GM10266 (cell line): ENCODE results near the gene CSK.

Experiments
- DNase-seq: peaks from one replicate; pipeline ENCODE4 v3.0.0; 2012; ENCODE audit errors: extremely low spot score
- CTCF ChIP-seq: IDR thresholded peaks from 2 replicates; pipeline ENCODE4 v1.5.1; 2012; ENCODE audit warnings: mild to moderate bottlenecking, low read depth; ENCODE audit not compliant: control insufficient read depth, insufficient read depth; ENCODE audit errors: missing control alignments

Gene CSK

DNA sequence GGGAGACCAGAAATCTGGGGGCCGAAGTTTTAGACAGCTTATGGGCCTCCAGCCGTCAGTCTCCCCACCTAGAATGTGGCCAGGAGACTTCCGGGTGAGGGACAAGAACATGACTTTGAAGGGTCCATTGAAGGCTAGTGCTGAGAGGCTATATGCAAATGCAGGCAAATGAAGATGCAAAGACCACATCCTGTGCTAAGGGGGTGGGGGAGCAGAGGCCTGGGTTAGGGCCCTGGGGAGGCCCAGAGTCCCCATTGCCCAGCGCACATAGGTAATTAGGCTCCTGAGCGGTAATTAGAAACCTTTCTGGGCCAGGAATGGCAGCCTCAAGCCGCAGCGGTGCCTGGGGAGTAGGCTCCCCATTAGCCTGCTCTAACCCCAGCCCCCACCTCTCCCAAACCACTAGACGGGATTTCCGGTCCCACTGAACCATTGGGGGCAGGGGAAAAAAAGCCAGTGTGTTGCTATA is 6.8 kb downstream of the CSK start:
- DNase-seq, result peak; percentile 73

DNA sequence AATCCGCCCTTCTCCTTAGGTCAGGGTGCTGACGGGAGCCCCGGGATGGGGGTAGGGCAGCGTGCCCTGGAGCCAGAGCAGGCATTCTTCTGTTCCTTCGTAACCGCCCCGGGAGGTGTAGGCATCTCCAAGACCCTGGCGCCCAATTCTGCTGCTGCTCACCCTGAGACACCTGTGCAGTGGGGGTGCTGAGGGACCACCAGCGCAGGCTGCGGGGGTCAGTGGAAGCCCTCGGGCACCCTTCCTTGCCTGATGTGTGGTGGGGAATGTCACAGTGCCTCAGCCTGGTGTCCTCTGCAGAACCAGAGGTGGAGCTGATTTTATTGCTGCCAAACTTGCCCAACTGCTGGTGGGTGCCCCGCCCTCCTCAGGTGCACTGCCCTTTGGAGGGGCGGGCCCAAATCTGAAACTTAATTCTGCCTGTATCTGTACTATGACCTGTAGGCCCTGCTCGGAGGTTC is 7.3 kb downstream of the CSK start:
- no peak for DNase-seq

More for the DNA sequence above, 6.8 kb downstream of the CSK start:
- TF ChIP-seq CTCF, result no peak

GRCh38 chr15:74789741-74790079 is 7.8 kb downstream of the CSK start:
- TF ChIP-seq CTCF, result no peak
- no peak for DNase-seq

More for the DNA sequence above, 7.3 kb downstream of the CSK start:
- no peak for TF ChIP-seq CTCF

GRCh38 chr15:74790080-74790916 is 8.4 kb downstream of the CSK start:
- DNase-seq, result peak; percentile 55
- no peak for TF ChIP-seq CTCF

DNA sequence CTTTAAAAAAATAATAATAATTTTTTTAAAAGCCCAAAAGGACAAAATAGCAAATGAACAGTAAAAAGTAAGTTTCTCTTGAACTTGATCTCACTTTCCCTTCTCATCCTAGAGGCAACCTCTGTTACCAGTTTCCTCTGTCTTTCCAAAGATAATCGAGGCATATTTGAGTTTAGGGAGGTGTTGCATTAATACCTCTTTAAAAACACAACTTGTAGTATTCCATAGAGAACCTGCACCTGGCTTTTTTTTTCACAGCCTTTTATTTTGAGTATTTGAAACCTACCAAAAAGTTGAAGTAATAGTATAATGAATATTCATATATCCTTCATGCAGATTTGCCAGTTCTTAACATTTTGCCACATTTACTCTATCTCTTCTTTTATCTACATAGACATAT is 9.1 kb downstream of the CSK start:
- no peak for TF ChIP-seq CTCF
- no peak for DNase-seq

- TF ChIP-seq CTCF, result no peak
- DNase-seq, result no peak
Measured at GRCh38 chr15:74791667-74792066, 9.8 kb downstream of the CSK start.
